HG03342 (cell line): ENCODE results near the gene MYO1A.

ENCODE experiments used
- ATAC-seq: cut with Tn5 transposase; IDR thresholded peaks from one replicate; pipeline ENCODE4 v1.9.1; 2021; ENCODE audit warnings: mild to moderate bottlenecking, moderate library complexity; ENCODE audit not compliant: unreplicated experiment

MYO1A gene

DNA sequence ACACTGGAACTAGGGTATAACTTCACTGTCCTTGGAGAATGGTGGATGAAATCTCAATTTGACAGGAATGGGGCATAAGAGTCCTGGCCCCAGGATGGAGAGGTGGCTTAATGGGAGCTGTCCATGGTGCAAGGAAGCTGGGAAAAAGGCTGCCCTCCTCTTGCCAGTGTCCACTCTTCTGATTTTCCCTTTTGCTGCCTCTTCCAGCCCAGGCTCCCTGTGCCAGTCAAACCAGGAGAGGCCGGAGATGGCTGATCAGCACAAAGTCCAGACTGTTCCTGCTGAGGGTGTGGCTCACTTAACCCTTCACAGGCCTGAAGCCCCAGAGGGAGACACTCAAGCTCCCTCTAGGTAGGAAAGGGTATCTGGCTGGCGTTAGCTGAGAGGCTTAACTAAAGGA is at the start of gene MYO1A:
Gene MYO1A (minus strand): TSS at position 240 of the 400 bp plus-strand sequence. CDS start 1,806 bp downstream, outside the sequence.
- ATAC-seq, result no peak

GRCh38 chr12:57099047-57099714 is 49.3 kb upstream of the MYO1A start:
- no peak for ATAC-seq

DNA sequence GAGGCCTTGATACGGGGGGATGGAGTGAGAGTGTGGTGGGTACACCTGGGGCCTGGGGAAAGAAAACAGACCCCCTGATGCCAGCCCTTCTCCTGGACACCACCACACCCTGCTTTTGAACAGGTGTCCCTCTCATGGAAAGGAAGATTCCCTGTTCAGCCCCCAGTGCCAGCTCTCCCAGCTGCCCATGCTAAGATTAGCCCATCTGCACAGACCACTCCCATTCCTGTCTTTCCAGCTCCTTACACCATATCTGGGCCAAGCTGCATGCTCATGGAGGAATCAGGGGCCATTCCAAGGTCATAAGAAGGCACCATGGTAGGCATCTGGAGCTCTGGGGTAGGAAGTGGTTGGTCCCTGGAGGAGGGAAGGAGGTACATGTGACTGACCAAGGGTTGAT is 48.6 kb upstream of the MYO1A start:
- no peak for ATAC-seq

DNA sequence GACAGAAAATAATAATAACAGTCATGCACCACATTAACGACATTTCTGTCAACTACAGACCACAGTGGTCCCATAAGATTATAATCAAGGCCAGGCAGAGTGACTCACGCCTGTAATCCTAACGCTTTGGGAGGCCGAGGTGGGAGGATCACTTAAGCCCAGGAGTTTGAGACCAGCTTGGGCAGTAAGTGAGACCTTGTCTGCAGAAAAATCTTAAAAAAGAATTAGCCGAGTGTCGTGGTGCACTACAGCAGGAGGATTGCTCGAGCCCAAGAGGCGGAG is 47.6 kb upstream of the MYO1A start:
- no peak for ATAC-seq

DNA sequence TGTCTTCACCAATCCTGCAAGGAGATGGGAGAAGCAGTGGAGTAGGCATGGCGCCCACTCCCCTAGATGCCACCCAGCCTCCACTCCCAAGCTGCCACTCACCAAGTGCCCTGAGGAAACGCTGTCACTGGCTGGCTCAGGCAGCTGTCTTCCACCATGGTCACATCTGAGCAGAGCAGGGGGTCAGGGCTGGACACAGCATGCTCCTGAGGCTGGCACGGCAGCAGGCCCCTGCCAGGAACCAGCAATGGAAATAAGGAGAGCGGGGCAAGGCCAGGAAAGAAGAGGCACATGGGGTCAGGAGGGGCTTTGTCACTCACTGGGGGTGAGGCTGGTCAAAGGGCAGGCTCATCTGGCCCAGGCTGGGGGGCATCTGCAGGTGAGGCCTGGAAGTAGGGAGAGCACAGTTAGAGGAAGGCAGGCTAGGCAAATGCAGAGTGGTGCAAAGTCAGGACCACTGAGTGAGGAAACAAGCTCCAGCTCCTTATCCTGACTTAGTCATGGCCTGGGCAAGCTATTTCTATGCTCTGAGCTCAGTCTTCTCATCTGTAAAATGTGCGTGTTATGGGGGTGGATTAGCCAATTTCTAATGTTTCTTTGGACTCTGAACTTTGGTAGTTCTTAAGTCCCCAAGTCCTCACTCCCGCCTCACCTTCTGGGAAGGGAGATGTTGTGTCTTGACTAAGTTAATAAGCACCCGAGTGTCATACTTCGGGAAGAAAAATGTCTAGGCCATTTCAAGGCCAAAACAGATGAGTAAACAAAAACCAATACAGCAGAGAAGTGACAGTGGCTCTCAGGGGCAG is 47.0 kb upstream of the MYO1A start:
- ATAC-seq, result no peak

GRCh38 chr12:57096099-57096572 is 46.2 kb upstream of the MYO1A start:
- ATAC-seq, result no peak

DNA sequence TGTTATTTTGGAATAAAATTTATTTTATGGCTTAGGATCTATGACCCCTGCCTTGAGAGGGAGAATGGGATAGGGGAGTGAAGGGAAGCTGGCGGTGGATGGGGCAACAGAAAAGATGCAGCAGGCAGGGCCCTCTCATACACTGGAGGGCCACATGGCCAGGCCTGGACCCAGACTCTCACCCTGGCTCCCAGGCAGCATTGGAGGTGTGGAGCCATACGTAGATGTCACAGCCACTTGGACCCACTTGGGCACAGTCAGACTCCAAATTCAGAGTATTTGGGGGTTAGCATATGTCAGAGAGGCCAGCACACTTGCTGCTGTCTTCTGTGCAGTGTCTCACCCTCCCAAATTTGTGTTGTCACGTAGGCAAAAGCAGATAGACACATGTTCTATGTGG is 45.5 kb upstream of the MYO1A start:
- ATAC-seq, result no peak

GRCh38 chr12:57094208-57095160 is 44.6 kb upstream of the MYO1A start:
- ATAC-seq, result no peak

DNA sequence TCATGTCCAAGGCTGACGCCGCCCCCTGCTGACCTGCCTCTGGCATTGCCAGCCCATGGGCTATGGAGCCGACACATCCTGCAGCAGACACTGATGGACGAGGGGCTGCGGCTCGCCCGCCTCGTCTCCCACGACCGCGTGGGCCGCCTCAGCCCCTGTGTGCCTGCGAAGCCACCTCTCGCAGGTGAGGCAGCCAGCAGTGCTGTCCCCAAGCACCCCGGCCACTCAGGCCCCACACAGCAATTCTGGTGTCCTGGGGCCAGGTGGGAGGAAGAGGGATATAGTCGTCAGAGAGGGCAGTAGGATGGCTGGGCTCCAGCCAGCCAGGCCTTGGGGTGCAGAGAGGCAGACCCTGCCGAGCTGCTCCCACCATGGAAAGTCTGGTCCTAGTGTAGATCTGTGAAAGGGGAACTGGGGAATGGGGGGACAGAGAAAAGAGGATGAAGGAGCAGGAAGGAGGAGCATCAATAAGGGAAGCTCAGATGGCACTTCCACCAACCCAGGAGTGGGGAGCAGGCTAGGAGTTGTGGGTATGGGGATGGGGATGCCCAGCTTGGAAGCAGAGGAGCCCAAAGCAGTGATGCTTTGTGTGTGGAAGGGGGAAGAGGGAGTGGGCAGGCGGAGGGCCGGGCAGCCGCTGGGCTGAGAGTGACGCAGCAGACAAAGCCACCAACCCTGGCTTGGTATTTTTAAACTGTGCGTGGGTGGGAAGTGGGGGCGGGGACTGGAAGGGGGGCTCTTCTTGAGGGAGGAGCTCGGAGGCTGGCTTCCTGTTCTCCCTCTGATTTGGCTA is 43.7 kb upstream of the MYO1A start:
- no peak for ATAC-seq

DNA sequence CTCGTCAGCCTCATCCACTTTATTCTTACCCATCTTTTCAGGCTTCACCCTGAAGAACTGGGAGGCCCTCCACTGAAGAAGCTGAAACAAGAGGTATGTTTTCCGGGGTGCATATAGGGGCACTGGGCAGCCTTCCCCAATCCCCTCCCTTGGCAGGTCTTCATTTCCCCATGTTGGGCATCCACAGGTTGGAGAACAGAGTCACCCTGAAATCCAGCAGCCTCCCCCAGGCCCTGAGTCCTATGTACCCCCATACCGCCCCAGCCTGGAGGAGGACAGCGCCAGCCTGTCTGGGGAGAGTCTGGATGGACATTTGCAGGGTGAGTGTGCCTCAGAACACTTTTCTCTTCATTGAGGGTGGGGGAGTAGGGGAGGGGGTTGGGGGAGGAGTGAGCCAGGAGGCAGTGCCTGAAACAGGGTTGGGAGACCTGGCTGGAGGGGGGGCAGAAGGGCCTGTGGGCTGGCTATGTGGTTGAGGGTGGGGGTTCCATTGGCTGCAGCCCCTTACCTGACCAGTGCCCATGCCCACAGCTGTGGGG is 43.0 kb upstream of the MYO1A start:
- no peak for ATAC-seq

GRCh38 chr12:57092529-57092862 is 42.6 kb upstream of the MYO1A start:
- no peak for ATAC-seq

GRCh38 chr12:57091638-57092528 is 42.0 kb upstream of the MYO1A start:
- ATAC-seq, result no peak

DNA sequence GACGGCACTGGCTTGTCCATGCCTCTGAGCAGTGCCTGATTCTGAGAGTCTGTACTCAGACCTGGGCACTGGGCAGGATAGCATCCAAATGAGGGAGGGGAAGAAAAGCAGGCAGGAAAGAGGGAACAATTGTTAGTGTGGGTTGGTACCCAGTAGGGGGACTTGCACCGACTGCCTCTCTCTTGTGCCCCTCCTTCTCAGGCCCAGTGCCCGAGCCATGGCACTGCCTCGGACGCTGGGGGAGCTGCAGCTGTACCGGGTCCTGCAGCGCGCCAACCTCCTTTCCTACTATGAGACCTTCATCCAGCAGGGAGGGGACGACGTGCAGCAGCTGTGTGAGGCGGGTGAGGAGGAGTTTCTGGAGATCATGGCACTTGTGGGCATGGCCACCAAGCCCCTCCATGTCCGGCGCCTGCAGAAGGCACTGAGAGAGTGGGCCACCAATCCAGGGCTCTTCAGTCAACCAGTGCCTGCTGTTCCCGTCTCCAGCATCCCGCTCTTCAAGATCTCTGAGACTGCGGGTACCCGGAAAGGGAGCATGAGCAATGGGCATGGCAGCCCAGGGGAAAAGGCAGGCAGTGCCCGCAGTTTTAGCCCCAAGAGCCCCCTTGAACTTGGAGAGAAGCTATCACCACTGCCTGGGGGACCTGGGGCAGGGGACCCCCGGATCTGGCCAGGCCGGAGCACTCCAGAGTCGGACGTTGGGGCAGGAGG is 41.2 kb upstream of the MYO1A start:
- no peak for ATAC-seq

GRCh38 chr12:57090490-57090889 is 40.6 kb upstream of the MYO1A start:
- ATAC-seq, result no peak

- no peak for ATAC-seq
Observed at GRCh38 chr12:57089271-57090245, 39.6 kb upstream of the MYO1A start.

GRCh38 chr12:57088354-57089270 is 38.7 kb upstream of the MYO1A start, which contains the start of gene NAB2:
Gene NAB2, plus strand, starts transcription at chr12:57089114. Its CDS starts 158 bp downstream, at chr12:57089272.
- peak; percentile 52 for ATAC-seq
